HG03280 (cell line): ENCODE results near the gene STARD13.
A peak's percentile ranks its signal among the peaks of the same experiment; 100 is the strongest.

Source experiments
- ATAC-seq: cut with Tn5 transposase; IDR thresholded peaks from one replicate; pipeline ENCODE4 v1.9.1; 2021; ENCODE audit warnings: mild to moderate bottlenecking, moderate library complexity; ENCODE audit not compliant: unreplicated experiment

Gene STARD13

DNA sequence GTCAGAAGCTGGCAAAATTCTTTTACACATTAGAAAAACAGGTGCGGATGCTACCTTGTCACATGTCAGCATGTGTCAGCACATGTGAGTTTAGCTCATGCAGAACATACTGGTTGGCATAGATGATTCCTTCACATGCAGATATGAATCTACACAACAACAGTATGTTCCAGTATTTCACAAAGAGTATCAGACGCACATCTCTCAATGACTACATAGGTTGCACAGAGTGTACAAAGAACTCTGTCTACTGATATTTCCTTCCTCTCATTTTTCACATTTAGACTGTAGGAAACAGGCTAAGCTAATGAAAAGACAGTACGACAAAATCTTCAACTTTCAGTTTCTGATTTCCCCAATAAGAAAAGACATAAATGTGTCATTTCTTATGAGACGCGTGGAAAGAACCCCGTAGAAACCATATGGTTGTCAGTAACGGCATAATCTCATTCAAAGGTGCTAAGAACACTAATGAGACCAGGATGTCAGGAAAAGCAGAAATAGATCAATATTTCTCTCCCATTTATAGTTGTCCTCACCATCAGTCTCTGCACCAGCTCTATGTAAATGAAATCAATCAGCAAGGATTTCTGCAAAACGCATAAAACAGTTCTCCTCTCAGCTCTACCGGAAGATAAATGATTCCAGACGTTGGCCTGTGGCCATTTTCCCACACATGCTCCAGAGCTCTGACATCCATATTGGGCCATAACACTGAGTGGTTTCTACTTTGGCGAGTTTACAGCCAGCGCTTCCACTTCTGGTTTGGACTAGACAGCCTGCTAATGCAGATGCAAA is 81.2 kb downstream of the STARD13 start:
- ATAC-seq: no peak

DNA sequence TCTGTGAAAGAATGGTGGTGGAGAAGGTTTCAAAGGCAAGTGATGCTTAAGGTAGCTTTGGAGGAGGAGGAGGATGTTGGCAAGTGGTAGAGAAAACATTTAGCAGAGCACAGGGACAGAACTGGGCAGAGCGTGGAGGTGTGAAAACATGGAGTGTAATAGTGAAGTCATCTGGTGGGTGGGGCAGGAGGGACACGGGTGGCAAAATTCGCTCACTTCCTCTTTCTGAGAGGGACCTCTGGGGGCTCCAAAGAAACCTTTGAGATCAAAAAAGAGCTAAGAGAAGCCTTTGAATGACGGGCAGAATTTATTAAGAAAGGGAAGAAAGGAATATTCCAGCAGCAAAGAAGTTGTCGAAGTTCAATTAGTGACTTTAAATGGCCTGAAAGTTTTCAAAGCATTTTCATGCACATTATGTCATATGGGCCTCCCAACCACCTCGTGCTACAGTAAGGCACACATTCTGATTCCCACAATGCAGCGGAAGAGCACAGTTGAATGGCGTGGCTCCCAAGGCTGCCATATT is 82.8 kb downstream of the STARD13 start:
- ATAC-seq: no peak

DNA sequence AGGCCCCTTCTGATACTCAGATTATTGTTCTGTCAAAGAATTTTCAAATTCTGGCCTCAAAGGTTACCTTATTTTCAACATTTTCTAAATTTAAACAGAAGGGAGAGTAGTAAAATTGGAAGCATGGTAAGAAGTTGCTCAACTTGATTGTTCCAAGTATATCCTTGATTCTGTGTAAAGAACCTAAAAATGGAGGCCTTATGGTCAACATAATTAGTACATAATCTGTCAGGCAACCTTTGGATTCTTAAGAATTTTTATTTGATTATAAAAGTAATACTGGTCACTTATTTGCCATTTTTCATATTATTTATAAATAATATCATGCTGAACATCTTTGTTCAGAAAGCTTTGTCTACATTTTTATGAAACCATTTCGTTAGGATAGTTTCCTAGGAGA is 83.9 kb downstream of the STARD13 start:
- ATAC-seq: no peak

DNA sequence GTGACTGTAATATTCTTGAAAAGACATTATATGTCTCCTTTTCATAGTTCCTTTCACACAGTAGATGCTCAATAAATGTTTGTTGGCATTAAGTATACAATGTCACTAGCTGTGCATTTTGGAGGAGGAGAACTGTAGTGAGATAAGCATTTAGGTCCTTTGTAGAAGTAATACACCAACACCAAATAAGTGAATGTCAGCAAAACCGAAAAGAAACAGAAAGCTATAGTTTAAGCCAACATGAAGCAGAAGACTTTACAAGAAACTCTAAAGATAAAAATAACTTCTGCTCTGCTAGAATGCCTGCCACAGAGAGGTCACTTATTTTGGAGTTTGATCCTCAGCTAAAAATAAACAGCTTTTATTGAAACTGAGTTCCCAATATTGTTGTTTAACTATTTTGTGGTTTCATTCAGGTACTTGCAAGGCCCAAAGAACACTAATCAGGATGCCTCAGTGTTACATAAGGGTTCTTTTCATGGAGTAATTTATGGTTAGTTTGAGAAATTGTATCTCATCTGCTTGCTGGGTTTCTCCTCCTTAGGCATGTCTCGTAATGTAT is 86.2 kb downstream of the STARD13 start:
- no peak for ATAC-seq

DNA sequence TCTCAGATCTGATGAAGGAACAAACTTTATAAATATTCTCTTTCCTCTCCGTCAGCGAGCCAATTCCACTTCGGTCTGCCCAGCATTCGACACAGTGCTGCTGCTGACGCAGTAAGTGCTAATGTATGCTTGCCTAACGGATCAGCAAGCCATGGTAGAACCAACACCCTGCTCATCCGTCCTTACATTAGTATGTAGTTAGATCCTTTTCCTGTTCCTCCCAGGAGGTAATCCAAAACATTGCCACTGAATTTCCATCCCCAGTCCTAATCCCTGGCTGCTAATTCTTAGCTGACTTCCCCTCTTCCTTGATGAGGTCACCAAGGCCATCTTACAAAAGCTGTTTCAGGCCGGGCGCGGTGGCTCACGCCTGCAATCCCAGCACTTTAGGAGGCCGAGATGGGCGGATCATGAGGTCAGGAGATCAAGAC is 88.0 kb downstream of the STARD13 start:
- ATAC-seq: no peak

DNA sequence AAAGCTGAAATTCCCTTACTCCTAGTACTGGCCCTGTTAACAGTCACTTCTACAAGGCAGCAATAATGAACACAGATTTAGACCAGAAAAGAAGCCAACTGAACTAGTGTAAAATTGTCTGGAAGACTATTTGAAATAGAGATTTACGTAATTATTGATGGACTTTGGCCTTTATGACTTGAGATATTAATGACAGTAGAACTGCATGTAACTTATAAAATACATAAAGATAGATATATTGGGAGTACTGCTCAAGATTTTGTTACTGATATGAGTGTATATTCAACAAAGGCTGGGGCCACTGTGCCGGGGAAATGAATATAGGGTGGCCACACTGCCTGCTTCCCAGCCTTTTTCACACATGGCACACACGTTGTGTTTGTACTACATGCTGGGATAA is 88.8 kb downstream of the STARD13 start:
- ATAC-seq: no peak

DNA sequence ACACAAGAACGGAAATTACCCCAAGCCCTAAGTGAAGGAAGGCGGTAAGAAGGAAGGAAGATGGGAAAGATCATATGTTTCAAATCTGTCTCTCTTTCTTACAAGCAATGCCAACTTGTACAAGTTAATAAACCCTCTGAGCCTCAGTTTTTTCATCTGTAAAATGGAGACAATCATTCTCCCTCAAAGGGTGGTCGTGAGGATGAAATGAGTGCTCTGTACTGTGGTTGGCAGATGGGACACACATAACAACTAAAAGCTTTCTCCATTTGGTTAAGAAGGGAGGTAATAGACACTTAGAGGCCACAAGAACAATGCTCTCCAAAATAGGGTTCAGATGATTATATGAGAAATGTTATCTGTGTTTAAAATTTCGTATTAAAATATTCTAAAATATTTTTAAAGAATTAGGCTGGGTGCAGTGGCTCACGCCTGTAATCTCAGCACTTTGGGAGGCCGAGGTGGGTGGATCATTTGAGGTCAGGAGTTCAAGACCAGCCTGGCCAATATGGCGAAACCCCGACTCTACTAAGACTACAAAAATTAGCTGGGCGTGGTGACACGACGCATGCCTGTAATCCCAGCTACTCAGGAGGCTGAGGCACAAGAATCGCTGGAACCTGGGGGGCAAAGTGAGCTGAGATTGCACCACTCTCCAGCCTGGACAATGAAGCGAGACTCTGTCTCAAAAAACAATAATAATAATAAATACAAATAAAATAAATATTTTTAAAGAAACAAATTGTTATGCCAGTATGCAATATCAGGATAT is 89.7 kb downstream of the STARD13 start:
- no peak for ATAC-seq

- peak; percentile 92 for ATAC-seq
These were observed 90.5 kb downstream of the STARD13 start for GRCh38 chr13:33194820-33195692.

GRCh38 chr13:33193428-33193974 is 92.1 kb downstream of the STARD13 start:
- no peak for ATAC-seq

DNA sequence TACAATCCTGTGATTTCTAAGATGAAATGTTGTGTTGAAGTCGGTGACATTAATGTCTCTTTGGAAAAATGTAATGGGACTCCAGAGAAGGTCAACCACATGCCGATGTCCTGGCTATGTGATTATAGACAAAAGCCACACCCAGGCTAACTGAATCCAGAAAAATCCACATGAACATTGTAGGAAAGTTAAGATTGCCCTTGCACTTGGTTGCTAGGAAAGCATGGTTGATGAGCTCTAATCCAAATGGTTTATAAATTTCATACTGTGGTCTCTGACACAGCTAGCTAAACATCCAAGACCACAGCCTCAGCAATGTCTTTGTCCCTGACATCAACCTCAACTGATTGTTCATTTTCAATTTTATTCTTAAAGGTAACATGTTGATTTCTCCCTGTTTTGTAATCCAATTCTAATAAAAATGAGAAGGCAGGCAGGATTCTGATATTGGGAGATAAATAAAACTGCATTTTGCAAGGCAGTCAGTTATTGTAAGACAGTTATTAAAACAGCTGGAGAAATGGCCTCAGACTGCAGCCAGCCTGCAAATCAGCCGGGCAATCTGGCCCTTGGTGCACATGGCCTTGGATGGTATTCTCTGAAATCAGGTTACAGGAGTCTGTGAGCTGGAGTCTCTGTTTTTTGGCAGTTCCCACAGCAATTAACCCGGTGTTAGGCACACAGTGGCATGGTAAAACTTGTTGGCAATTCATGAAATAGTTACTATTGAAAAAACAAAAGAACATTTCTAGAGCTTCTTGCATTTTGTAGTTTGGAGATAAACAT is 93.9 kb downstream of the STARD13 start:
- no peak for ATAC-seq

DNA sequence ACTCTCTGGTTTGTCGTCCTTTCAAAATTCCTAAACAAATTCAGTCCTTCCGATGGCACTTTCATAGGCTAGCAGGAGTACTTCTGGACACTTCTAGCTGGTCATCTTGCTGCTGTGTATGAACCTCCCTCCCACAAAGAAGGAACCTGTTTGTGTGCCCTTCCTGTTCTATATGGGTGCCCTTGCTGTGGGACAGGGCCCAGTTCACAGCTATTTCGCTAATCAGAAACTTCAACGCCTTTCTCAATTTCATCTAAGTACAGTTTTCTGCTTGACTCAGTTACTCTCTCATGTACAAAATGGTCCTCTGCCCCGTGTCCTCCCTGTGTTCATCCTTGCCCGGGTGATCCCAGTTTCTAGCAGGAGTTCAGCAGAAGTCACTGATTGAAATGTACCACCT is 96.1 kb downstream of the STARD13 start:
- ATAC-seq: no peak

GRCh38 chr13:33188093-33188882 is 97.3 kb downstream of the STARD13 start:
- ATAC-seq: peak; percentile 58

GRCh38 chr13:33186861-33187291 is 98.7 kb downstream of the STARD13 start:
- no peak for ATAC-seq

GRCh38 chr13:33185853-33186252 is 99.7 kb downstream of the STARD13 start:
- ATAC-seq: no peak

DNA sequence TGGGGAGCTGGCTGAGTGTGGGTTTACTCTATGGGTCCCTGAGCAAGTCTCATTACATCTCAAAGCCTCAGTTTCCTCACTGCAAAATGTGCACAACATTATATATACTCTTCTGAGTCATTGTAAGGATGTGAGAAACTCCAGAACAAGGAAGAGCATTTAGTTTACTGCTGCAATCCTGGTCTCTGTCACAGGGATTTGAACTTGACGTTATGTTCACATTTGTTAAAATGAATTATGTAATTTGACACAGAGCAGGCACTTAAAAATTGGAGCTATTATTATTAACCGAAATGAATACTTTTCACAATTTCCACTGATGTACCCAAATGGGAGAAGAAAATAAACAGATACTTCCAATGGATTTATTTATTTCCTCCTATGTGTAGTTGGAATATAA is 101.0 kb downstream of the STARD13 start:
- ATAC-seq: no peak

DNA sequence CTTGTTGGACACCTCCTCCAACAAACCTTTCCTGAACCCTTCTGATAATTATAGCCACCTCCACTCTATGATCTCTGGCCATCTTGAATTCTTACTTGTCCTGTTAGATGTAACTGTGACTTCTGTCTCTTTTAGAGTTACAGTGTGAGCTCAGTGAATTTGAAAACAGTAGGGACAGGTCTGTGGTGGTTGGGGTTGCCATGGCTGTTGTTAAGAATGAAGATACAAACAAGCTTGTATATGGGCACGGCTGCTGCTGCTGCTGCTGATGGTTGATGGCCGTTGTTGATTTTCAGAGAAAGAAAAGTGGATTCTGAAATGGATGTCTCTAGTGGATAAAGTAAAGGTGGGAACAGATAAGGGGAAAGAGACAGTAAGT is 101.5 kb downstream of the STARD13 start:
- no peak for ATAC-seq

GRCh38 chr13:33183431-33184111 is 102.0 kb downstream of the STARD13 start:
- ATAC-seq: no peak

GRCh38 chr13:33182729-33183128 is 102.8 kb downstream of the STARD13 start:
- no peak for ATAC-seq
